ENCODE data around the gene RHOU.

DNA sequence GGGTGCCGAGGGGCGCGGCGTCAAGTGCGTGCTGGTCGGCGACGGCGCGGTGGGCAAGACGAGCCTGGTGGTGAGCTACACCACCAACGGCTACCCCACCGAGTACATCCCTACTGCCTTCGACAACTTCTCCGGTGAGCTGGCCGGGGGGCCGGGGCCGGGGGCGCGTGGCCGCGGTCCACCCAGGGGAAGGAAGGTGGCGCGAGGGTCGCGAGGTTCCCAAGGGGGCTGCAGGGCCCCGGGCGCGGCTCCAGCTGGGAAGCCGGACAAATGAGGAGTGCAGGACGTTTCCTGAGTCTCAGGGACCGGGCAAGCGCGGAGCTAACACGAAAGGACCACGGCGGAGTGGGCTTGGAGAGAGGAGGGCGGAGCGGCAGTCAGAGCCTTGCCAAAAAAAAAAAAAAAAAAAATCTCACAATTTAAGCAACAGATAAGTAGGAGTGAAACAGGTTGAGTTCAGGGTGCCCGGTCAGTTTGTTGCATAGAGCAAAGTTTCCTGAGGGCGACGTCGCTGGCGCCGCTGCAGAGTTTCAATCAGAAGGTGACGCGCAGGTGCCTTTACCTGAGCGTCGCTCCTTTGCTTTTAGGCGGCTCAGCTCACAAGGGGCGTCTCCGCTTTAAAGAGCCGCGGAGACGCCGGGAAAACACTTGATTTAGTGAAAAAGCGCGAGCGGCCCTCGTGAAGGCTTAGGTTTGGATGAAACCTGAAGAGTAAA lies 750 bp downstream of the RHOU start:
- TF ChIP-seq, protein P1, sequence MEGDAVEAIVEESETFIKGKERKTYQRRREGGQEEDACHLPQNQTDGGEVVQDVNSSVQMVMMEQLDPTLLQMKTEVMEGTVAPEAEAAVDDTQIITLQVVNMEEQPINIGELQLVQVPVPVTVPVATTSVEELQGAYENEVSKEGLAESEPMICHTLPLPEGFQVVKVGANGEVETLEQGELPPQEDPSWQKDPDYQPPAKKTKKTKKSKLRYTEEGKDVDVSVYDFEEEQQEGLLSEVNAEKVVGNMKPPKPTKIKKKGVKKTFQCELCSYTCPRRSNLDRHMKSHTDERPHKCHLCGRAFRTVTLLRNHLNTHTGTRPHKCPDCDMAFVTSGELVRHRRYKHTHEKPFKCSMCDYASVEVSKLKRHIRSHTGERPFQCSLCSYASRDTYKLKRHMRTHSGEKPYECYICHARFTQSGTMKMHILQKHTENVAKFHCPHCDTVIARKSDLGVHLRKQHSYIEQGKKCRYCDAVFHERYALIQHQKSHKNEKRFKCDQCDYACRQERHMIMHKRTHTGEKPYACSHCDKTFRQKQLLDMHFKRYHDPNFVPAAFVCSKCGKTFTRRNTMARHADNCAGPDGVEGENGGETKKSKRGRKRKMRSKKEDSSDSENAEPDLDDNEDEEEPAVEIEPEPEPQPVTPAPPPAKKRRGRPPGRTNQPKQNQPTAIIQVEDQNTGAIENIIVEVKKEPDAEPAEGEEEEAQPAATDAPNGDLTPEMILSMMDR (conservative IDR thresholded peaks at IDR 0.05; ENCODE audit: low read depth, low read length) = no peak
- peak; percentile 85; the same call in 1 of the 2 replicates for TF ChIP-seq EZH2phosphoT487 (IDR thresholded peaks at IDR 0.05; ENCODE audit: borderline replicate concordance, low read length)
- peak; percentile 99 for TF ChIP-seq EZH2 (IDR thresholded peaks at IDR 0.05; ENCODE audit: low read length, unreplicated experiment)

All from PC-3 (cell line).